Activated T-helper 1 cell treated with Interleukin-2 at 50 U/mL for 16 hours (primary cell): ENCODE results near the gene ZNF121.
A peak's percentile ranks its signal among the peaks of the same experiment; 100 is the strongest.
"Not testable (repeated sequence)": the region's sequence is repeated elsewhere in the genome, so short reads cannot be mapped to it uniquely, and the experiment has no call there.

Source experiments
- DNase-seq: peaks from one replicate; pipeline ENCODE4 v3.0.0-alpha.2; 2020; ENCODE audit warnings: low read depth

The ZNF121 gene

DNA sequence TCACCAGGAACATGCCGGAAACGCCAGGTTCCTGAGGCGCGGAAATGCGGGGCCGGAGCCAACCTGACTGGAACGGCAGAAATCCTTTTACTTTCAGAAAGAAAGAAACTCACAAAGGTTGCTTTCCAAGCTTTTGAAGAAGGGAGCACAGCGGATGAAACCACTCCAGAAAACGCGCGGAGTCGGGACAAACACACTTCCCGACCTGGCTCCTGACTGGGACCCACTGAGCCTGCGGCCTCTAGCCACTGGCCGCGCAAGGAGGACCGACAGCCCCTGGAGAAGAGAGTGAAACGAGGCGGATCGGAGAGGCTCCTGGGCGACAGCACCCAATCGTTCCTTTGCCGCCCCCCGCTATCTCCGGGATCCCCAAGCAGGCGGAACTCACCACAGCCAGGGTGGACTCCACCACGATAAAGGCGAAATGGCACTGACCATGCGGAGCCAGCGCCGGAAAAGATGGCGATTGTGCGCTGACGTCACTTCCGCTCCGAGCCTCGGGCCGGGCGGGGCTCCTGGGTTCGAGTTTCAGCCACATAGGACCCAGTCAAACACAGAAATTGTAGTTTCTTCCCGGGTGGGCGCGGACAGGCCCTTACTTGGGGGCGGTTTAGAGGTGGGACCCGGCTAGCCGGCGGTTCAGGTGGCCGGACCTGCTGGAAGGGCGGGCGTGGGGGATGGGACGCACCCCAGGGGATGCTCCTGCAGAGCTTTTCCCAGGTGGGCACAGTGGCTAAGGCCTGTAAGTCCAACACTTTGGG lies at the start of gene ZNF121:
ZNF121 (minus strand) TSS at position 432 of the 761 bp plus-strand sequence. CDS start 16,407 bp downstream, outside the sequence.
- peak; percentile 62 for DNase-seq

GRCh38 chr19:9627856-9628255 lies 43.6 kb upstream of the ZNF121 start:
- no peak for DNase-seq

DNA sequence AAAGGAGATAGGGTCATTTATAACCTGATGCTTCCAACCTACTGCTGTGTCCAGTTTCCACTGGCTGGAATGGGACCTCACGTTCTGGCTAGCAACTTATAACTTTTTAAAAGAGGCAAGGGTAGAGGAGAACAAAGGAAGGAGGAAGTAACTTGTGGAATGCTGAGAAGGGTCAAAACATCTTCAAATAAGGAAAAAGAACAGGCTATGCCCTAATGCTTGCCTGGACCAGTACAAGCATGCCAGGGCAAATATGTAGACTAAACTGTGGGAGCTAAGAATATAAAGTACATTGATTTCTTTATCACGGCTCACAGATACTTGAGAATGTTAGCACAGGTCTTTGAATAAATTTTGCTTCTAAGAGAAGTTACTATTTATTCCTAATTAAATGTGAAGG lies 38.2 kb upstream of the ZNF121 start:
- DNase-seq: no peak

- DNase-seq: peak; percentile 78
These were observed 37.1 kb upstream of the ZNF121 start, which contains the start of gene ZNF561 for GRCh38 chr19:9621156-9622037. TSS of gene ZNF561 (minus strand) at chr19:9621232. CDS start at chr19:9619456, 1,776 bp downstream.

DNA sequence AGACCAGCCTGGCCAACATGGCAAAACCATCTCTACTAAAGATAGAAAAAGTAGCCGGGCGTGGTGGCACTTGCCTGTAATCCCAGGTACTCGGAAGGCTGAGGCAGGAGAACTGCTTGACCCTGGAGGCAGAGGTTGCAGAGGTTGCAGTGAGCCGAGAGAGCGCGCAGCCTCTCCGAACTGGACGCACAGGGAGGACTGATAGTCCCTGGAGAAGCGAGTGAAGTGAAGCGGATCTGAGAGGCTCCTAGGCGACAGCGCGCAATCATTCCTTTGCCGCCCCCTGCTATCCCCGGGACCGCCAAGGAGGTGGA lies 36.5 kb upstream of the ZNF121 start:
- no peak for DNase-seq

GRCh38 chr19:9615844-9616243 lies 31.5 kb upstream of the ZNF121 start:
- no peak for DNase-seq

DNA sequence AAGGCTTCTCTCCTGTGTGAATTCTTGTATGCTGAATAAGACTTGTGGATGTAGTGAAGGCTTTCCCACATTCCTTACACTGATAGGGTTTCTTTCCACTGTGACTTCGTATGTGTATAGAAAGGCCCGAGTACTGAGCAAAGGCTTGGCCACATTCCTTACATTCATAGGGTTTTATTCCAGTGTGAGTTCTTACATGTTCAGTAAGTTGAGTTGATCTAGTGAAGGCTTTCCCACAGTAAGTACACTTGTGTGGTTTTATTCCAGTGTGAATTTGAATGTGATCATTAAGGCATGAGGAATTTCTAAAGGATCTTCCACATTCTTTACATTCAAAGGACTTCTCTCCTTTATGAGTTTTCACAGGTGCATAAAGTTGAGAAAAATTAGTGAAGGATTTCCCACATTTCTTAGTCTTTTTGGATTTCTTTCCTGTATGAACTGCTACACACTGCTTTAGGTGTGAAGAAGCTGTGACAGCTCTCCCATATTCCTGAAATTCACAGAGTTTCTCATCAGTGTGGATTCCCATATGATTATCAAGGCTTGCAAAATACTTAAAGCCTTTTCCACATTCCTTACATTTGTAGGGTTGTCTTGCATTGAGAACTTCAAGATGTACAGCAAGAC lies 26.3 kb upstream of the ZNF121 start:
- DNase-seq: no peak

DNA sequence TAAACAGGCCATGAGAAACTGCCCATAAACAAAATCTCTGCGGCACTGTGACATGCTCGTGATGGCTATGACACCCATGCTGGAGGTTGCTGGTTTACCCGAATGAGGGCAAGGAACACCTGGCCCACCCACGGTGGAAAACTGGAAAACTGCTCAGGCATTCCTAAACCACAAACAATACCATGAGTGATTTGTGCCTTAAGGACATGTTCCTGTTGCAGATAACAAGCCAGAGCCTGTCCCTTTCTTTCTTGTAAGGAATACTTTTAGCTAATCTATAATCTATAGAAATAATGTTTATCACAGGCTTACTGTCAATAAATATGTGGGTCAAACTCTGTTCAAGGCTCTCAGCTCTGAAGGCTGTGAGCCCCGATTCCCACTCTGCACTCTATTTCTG lies 24.6 kb upstream of the ZNF121 start:
- no peak for DNase-seq

DNA sequence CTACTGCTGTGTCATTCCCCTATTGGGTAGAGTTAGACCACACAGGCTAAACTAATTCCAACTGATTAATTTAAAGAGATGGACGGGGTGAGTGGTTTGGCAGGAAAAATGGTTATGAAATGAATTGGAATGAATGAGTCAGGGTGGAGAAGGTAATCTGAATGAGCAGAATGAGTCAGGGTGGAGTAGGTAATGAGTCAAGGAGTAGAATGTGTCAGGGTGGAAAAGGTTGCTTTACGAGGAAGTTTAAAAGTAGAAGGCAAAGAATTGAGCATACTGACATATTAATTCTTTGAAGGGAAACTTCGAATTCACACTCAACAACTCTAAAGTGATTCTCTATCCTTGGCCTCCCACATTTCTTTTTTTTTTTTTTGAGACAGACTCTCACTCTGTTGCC lies 12.7 kb upstream of the ZNF121 start:
- no peak for DNase-seq

- DNase-seq: peak; percentile 50
These were observed 2.5 kb upstream of the ZNF121 start for GRCh38 chr19:9586764-9587163.

- not testable (repeated sequence) for DNase-seq
These were observed 2.1 kb downstream of the ZNF121 start for GRCh38 chr19:9582081-9582725.

GRCh38 chr19:9580728-9581127 lies 3.6 kb downstream of the ZNF121 start:
- DNase-seq: no peak

- no peak for DNase-seq
These were observed 14.0 kb downstream of the ZNF121 start for GRCh38 chr19:9570255-9570654.

GRCh38 chr19:9566729-9567128 lies 17.6 kb downstream of the ZNF121 start:
- DNase-seq: no peak

DNA sequence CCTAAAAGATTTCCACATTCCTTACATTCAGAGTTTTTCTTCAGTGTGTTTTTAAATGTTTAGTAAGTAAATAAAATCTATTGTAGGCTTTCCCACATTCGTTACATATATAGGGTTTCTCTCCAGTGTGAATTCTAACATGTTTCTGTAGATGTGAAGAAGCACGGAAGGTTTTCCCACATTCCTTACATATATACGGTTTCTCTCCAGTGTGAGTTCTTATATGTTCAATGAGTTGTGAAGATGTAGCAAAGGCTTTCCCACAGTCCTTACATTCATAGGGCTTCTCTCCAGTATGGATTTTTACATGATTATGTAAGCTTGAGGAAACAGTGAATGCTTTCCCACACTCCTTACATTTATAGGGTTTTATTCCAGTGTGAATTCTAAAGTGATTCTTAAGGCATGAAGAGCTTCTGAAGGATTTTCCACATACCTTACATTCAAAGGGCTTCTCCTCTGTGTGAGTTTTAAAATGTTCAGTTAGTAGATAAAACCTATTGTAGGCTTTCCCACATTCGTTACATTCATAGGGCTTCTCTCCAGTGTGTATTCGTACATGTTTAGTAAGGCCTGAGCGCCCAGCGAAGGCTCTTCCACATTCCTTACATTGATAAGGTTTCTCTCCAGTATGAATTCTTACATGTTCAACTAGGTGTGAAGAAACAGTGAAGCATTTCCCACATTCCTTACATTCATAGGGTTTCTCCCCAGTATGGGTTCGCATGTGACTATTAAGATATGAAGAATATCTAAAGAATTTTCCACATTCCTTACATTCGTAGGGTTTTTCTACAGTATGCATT lies 18.2 kb downstream of the ZNF121 start:
- DNase-seq: no peak

- DNase-seq: no peak
These were observed 31.6 kb downstream of the ZNF121 start for GRCh38 chr19:9552536-9553274.

- no peak for DNase-seq
These were observed 36.4 kb downstream of the ZNF121 start for GRCh38 chr19:9547870-9548269.

DNA sequence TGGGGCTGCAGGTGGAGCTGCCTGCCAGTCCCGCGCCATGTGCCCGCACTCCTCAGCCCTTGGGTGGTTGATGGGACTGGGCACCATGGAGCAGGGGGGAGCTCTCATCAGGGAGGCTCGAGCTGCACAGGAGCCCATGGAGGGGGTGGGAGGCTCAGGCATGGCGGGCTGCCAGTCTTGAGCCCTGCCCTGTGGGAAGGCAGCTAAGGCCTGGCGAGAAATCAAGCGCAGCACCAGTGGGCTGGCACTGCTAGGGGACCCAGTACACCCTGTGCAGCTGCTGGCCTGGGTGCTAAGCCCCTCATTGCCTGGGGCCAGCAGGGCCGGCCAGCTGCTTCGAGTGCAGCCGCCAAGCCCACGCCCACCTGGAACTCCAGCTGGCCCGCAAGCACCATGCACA lies 43.0 kb downstream of the ZNF121 start:
- DNase-seq: not testable (repeated sequence)

DNA sequence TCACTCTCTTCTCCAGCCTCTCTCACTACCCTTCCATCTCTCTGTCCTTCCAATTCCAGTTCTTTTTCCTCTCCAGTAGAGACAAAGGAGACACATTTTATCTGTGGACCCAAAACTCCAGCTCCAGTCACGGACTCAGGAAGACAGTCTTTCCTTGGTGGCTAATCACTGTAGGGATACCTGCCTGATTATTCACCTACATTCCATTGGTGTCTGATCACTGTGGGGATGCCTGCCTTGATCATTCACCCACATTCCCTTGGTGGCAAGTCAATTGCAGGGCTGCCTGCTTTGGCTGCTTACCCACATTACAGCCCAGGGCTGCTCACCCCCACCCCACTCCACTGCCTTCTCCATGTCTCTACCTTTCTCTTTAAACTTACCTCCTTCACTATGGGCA lies 44.4 kb downstream of the ZNF121 start:
- not testable (repeated sequence) for DNase-seq

DNA sequence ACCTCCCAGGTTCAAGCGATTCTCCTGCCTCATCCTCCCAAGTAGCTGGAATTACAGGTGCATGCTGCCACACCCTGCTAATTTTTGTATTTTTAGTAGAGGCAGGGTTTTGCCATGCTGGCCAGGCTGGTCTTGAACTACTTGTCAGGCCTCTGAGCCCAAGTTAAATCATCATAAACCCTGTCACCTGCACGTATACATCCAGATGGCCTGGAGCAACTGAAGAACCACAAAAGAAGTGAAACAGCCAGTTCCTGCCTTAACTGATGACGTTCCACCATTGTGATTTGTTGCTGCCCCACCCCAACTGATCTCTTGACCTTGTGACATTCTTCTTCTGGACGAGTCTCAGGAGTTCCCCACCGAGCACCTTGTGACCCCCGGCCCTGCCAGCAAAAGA lies 45.1 kb downstream of the ZNF121 start:
- not testable (repeated sequence) for DNase-seq
